ENCODE measurements around the gene ARMC12. TPM values are rescaled to one million over a fixed set of nuclear protein-coding genes. Genes with fewer than 3 reads are reported as not detected.

Gene ARMC12
- polyA plus RNA-seq, 2 of the 4 experiments (the other 2 are of a cell fraction) = 0.44 to 0.88 TPM

DNA sequence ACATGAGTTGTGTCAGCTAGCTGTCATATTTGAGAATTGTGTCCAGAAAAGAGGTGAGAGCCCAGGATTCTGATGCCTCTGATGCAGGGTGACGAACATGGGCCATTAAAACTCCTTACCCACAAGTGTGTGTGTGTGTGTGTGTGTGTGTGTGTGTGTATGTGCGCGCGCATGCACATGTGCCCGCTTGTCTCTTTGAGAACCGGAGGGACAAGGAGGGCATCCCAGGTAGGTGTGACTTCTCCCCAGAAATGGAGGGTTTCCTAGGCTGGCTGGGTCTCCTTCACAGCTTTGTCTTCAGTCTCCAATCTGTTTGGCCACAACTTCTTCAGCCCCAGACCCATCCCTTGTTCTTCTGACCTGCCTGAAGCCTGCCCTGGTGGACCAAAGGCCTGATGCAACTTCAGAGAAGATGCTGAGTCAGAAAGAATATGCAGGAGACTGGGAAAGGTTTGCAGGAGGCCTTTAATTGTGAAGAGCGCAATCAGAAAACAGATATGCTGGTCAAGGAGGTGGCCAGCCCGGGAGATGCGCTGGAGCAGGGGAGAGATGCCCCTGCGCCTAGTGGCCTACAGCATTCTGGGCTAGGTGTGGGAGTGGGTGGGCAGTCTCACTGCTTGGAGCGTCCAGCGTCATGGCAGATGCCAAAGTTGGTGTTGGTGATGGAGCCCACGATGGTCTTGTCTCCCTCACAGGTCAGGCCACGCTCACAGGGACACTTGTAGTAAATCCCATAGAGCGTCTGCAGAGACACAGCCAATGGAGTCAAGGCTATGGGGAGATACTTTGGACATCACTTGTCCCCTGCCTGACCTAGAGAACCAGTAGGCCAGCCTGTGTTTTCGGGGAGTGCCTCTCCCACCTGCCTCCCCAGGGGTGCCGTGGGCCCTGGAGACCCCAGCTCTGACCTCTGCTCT, 58.0 kb downstream of the ARMC12 start:
- no peak overlapping the region for H3K27ac ChIP-seq
- WGBS (ENCODE audit: missing lambda C conversion rate) = 79% methylated on average over 17 of the region's 17 CpGs

DNA sequence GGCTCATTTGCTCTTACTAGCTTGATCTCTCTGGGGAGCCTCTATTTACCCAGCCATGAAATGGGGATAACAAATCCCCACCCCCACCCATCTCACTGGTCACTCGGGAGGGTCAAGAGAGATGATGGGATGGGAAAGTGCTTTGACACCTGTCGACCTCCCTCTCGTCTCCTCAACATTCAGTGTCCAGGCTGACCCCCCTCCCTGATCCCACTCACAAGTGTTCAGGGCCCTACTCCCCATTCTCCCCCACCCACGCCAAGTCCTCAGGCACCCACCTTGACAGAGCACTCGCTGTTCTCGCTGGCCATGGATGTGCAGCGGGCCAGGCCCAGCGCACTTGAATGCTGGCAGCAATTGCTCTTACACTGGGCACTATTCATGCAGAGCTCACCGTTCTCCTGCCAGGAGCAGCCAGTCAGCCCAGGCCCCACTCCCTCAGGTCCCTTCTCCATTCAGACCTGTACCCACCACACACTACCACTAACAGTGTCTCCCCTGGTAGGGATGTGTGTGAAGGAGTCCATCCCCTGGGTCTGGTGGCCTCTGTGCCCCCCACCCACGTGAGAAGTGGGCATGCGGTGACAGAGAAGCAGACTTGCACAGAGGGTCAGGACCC, 58.7 kb downstream of the ARMC12 start:
- POLR2A ChIA-PET = no interaction called here

More for the DNA sequence above, 58.0 kb downstream of the ARMC12 start:
- Histone ChIP-seq H3K9me3 (peaks cover 3% of the 10 kb centered on the region; the same call in 1 of the 3 replicates), H3K4me2 (no peak overlapping the region), H3K4me1 (no peaks in the 10 kb centered on the region), H3K4me3 (no peak overlapping the region)
- DNase-seq (ENCODE audit: low read depth in 1 of 2, low spot score in 1 of 2) (peak in 1 of 2 experiments; percentile 18), ATAC-seq (no peak; a peak in 1 of 6 replicates), FAIRE-seq (no peak)
- ChIA-PET CTCF (interaction anchor here (0.9 to 1.0 kb wide), 2 partner anchors 21 to 59 kb away, joined by 3 read pairs; no protein-coding TSS in a partner anchor), POLR2A (no interaction called here)
- TF ChIP-seq, protein P1, sequence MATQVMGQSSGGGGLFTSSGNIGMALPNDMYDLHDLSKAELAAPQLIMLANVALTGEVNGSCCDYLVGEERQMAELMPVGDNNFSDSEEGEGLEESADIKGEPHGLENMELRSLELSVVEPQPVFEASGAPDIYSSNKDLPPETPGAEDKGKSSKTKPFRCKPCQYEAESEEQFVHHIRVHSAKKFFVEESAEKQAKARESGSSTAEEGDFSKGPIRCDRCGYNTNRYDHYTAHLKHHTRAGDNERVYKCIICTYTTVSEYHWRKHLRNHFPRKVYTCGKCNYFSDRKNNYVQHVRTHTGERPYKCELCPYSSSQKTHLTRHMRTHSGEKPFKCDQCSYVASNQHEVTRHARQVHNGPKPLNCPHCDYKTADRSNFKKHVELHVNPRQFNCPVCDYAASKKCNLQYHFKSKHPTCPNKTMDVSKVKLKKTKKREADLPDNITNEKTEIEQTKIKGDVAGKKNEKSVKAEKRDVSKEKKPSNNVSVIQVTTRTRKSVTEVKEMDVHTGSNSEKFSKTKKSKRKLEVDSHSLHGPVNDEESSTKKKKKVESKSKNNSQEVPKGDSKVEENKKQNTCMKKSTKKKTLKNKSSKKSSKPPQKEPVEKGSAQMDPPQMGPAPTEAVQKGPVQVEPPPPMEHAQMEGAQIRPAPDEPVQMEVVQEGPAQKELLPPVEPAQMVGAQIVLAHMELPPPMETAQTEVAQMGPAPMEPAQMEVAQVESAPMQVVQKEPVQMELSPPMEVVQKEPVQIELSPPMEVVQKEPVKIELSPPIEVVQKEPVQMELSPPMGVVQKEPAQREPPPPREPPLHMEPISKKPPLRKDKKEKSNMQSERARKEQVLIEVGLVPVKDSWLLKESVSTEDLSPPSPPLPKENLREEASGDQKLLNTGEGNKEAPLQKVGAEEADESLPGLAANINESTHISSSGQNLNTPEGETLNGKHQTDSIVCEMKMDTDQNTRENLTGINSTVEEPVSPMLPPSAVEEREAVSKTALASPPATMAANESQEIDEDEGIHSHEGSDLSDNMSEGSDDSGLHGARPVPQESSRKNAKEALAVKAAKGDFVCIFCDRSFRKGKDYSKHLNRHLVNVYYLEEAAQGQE (IDR thresholded peaks at IDR 0.05) = no peak
- TF ChIP-seq, protein P2, sequence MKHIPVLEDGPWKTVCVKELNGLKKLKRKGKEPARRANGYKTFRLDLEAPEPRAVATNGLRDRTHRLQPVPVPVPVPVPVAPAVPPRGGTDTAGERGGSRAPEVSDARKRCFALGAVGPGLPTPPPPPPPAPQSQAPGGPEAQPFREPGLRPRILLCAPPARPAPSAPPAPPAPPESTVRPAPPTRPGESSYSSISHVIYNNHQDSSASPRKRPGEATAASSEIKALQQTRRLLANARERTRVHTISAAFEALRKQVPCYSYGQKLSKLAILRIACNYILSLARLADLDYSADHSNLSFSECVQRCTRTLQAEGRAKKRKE (CRISPR knock-in tag; IDR thresholded peaks at IDR 0.05; ENCODE audit: low read depth) = no peak
- TF ChIP-seq KDM1A (IDR thresholded peaks at IDR 0.05; ENCODE audit: low read depth) = no peak
- no peak for TF ChIP-seq FOSL2 (IDR thresholded peaks at IDR 0.05)
- no peak for TF ChIP-seq FOSL2 (CRISPR knock-in tag; IDR thresholded peaks at IDR 0.05)
- TF ChIP-seq CHD2 (IDR thresholded peaks at IDR 0.05; ENCODE audit: low read length, partially characterized antibody) = no peak
- TF ChIP-seq HOXB5 (CRISPR knock-in tag; IDR thresholded peaks at IDR 0.05) = no peak
- TF ChIP-seq FOSB (CRISPR knock-in tag; IDR thresholded peaks at IDR 0.05) = no peak
- TF ChIP-seq NR3C1 (IDR thresholded peaks at IDR 0.05) = no peak
- no peak for TF ChIP-seq TP53 (CRISPR knock-in tag; IDR thresholded peaks at IDR 0.05)
- no peak for TF ChIP-seq NFE2L2 (conservative IDR thresholded peaks at IDR 0.05; ENCODE audit: low read length)
- no peak for TF ChIP-seq FOXS1 (CRISPR knock-in tag; IDR thresholded peaks at IDR 0.05)
- no peak for TF ChIP-seq HDAC2 (IDR thresholded peaks at IDR 0.05)
- no peak for TF ChIP-seq RAD21 (conservative IDR thresholded peaks at IDR 0.05 in 1 of 2, IDR thresholded peaks at IDR 0.05 in 1 of 2)
- no peak for TF ChIP-seq CBX8 (IDR thresholded peaks at IDR 0.05)

More for the DNA sequence above, 58.7 kb downstream of the ARMC12 start:
- H3K9me3 ChIP-seq = peaks cover 3% of the 10 kb centered on the region; the same call in 1 of the 3 replicates
- H3K27ac ChIP-seq = no peak overlapping the region
- WGBS (ENCODE audit: missing lambda C conversion rate) = 79% methylated on average over 10 of the region's 11 CpGs
- CTCF ChIA-PET = interaction anchor here (0.9 kb wide), 1 partner anchor 22 kb away, joined by 3 read pairs; no protein-coding TSS in a partner anchor
- FAIRE-seq (no peak), ATAC-seq (no peak), DNase-seq (ENCODE audit: low read depth in 1 of 2, low spot score in 1 of 2) (no peak)
- H3K4me1 ChIP-seq = no peaks in the 10 kb centered on the region
- no peak overlapping the region for H3K4me2 ChIP-seq
- TF ChIP-seq JUN (IDR thresholded peaks at IDR 0.05) (no peak), HOXA7 (CRISPR knock-in tag; IDR thresholded peaks at IDR 0.05) (no peak), RCOR1 (IDR thresholded peaks at IDR 0.05; ENCODE audit: low read depth, low read length) (no peak)
- TF ChIP-seq, protein P2 (CRISPR knock-in tag; IDR thresholded peaks at IDR 0.05; ENCODE audit: low read depth) = no peak
- no peak overlapping the region for H3K4me3 ChIP-seq

Measured in A549 (cell line).